Mucosa of stomach (tissue), 1 donor: ENCODE measurements around the gene THAP2.

Experiments used
- H3K27me3 ChIP-seq: one replicate; pipeline ENCODE4 v1.7.0; 2013; ENCODE audit warnings: mild to moderate bottlenecking, low read length; ENCODE audit not compliant: control insufficient read depth, insufficient read depth
- H3K36me3 ChIP-seq: one replicate; pipeline ENCODE4 v1.7.0; 2013; ENCODE audit warnings: low read length; ENCODE audit not compliant: control insufficient read depth, insufficient read depth
- H3K4me1 ChIP-seq: one replicate; pipeline ENCODE4 v1.7.0; 2013; ENCODE audit warnings: mild to moderate bottlenecking, low read length; ENCODE audit not compliant: control insufficient read depth, insufficient read depth
- H3K4me3 ChIP-seq: one replicate; pipeline ENCODE4 v1.7.0; 2013; ENCODE audit warnings: low read length
- H3K9ac ChIP-seq: one replicate; pipeline ENCODE4 v1.7.0; 2013; ENCODE audit warnings: mild to moderate bottlenecking, low read length, moderate library complexity
- H3K9me3 ChIP-seq: one replicate; pipeline ENCODE4 v1.7.0; 2013; ENCODE audit warnings: mild to moderate bottlenecking, low read length, moderate library complexity; ENCODE audit not compliant: control insufficient read depth
- donor health status: Pancreatic carcinoma.

THAP2 gene

GRCh38 chr12:71718611-71719010, 54.5 kb downstream of the THAP2 start:
- Histone ChIP-seq H3K36me3 (no peaks in the 10 kb centered on the region), H3K9ac (no peak overlapping the region), H3K4me3 (no peak overlapping the region), H3K4me1 (no peaks in the 10 kb centered on the region), H3K9me3 (no peaks in the 10 kb centered on the region), H3K27me3 (no peaks in the 10 kb centered on the region)

DNA sequence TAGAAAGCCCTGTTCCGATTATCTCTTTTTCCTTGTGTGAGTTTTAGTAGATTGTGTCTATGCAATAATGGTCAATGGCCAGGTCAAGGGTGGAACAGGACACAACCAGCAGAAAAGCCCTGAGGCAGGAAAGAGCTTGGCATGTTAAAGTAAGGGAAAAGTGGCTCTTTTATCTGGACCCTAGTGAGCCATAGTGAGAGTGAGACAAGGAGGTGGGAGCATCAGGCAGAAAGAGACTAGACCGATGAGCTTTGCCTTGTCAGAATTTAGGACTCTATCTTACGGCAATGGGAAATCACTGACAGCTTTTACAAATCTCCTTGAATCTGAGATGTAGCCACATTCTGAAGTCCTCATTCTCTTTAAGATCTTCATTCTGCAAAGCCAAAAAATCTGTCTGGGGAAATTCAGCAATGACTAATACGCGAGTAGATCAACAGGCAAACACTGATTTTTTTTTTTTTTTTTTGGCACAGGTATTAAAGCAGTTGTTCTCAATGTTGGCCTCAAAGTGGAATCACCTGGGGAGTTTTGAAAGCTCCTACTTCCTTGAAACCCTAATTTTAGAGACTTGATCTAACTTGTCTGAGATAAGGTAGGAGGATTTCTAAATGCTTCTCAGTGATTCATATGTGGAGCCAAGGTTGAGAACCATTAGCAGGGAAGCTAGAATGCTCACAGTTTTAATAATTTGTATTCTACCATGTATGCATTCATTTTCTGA, 55.7 kb downstream of the THAP2 start:
- Histone ChIP-seq H3K4me1 (no peaks in the 10 kb centered on the region), H3K36me3 (no peaks in the 10 kb centered on the region), H3K27me3 (no peaks in the 10 kb centered on the region), H3K4me3 (no peak overlapping the region), H3K9ac (no peak overlapping the region), H3K9me3 (no peaks in the 10 kb centered on the region)

- no peaks in the 10 kb centered on the region for H3K36me3 ChIP-seq
- H3K9ac ChIP-seq, result no peak overlapping the region
- no peaks in the 10 kb centered on the region for H3K9me3 ChIP-seq
- H3K4me3 ChIP-seq, result no peak overlapping the region
- no peaks in the 10 kb centered on the region for H3K27me3 ChIP-seq
- H3K4me1 ChIP-seq, result no peaks in the 10 kb centered on the region
Observed at GRCh38 chr12:71721783-71722505, 57.8 kb downstream of the THAP2 start.

GRCh38 chr12:71725011-71725410, 60.9 kb downstream of the THAP2 start:
- Histone ChIP-seq H3K27me3 (no peaks in the 10 kb centered on the region), H3K36me3 (no peaks in the 10 kb centered on the region), H3K9ac (no peak overlapping the region), H3K4me1 (no peaks in the 10 kb centered on the region), H3K4me3 (no peak overlapping the region), H3K9me3 (no peaks in the 10 kb centered on the region)

DNA sequence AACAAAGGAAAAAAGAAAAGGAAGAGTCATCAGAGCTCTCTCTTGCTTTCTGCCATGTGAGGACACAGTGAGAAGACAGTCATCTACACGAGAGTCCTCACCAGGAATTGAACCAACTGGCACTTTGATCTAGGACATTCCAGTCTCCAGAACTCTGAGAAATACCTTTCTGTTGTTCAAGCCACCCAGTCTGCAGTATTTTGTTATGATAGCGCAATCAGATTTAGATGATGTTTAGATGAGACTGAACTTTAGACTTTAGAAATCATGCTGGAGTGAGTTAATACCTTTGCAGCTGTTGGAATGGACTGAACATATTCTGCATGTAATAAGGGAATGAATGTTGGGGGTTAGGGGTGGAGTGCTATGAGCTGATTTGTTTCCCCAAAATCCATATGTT, 62.4 kb downstream of the THAP2 start:
- Histone ChIP-seq H3K9ac (no peak overlapping the region), H3K36me3 (no peaks in the 10 kb centered on the region), H3K27me3 (no peaks in the 10 kb centered on the region), H3K4me3 (no peak overlapping the region), H3K4me1 (no peaks in the 10 kb centered on the region), H3K9me3 (no peaks in the 10 kb centered on the region)

DNA sequence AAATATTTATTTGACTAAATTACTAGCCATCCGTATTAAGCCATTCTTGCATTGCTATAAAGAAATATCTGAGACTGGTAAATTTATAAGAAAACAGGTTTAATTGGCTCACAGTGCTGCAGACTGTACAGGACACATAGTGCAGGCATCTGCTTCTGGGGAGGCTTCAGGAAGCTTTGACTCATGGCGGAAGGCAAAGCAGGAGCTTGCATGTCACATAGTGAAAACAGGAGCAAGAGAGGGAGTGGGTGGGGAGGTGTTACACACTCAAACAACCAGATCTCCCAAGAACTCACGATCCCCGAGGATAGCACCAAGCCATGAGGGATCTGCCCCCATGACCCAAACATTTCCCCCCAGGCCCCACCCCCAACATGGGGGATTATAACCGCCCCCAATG, 63.9 kb downstream of the THAP2 start:
- Histone ChIP-seq H3K4me3 (no peak overlapping the region), H3K27me3 (no peaks in the 10 kb centered on the region), H3K4me1 (no peaks in the 10 kb centered on the region), H3K9me3 (no peaks in the 10 kb centered on the region), H3K9ac (no peak overlapping the region), H3K36me3 (no peaks in the 10 kb centered on the region)
